HG03097 (cell line): Measurements from ENCODE around the gene ARNT2.

Source experiments
- ATAC-seq: cut with Tn5 transposase; IDR thresholded peaks from one replicate; pipeline ENCODE4 v1.9.1; 2021; ENCODE audit not compliant: unreplicated experiment, low FRiP score

ARNT2 gene

DNA sequence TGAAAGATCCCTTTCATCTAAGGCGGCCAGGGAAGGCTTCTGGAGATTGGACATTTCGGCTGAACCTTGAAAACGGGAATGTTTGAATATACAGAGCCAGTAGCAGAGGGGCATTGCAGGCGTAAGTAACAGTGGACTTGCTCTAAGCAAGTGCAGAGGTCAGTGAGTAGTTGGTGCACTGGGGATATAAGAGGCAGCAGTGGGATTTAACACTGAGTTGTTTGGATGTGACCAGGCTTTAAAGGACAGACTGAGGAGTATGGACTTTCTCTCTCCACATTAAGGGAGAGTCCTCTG is 1.3 kb downstream of the ARNT2 start:
- no peak for ATAC-seq

GRCh38 chr15:80405970-80406369 is 1.8 kb downstream of the ARNT2 start:
- no peak for ATAC-seq

DNA sequence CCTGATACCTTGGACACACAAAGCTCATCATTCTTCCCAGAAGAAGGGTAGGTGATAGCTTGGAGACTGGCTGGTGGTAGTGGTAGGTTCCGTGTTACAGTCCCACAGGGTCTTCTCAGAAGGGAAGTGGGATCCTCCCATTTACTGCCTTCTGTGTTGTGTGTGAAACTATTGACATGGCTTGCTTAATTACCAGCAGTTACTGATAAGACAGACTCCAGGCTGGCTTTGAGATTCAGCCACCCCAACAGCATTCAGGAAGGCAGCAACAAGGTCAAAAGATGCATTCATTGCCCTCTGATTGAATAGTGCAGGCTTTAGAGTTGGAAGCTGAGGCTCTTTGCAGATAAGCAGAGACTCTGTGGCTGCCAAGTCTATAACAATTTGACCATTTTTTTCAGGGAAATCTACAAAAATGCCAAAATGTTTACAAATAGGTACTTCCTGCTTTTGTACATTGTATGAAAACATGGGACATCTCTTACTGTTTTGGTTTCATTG is 7.7 kb downstream of the ARNT2 start:
- no peak for ATAC-seq

DNA sequence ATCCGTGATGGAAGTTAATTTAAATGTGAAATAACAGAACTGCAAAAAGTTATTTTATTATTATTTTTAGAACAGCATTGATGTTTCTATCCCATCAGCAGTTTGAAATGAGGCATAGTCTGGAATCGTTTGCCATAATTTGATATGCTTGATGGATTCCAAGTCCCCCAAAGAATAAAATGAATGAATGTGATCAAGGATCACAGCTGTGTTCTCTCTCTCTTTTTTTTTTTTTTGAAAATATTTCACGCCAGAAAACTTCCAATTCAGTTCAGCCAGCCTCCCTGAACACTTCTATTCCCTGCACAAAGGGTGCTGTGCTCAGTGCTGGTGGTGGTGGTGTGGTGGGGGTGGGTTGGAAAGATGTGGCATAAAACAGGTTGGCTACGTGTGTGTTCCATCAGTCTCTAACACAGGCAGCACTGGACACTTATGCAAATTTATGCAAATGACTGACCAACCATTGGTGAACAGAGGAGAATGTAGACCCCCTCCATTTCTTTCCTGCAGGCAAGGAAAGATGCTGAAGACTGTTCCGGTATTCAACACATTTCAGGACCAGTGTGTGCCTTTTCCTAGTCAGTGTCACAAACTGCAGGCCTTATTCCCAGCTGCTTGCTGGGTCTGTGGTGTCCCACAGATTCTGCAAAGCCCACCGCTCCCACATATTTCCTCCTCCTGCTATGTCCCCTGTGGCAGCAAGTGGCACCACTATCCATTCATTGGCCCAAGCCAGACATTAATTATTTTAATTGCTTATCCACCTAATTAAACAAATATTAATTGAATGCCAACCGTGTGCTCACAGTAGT is 10.6 kb downstream of the ARNT2 start:
- ATAC-seq, result no peak

DNA sequence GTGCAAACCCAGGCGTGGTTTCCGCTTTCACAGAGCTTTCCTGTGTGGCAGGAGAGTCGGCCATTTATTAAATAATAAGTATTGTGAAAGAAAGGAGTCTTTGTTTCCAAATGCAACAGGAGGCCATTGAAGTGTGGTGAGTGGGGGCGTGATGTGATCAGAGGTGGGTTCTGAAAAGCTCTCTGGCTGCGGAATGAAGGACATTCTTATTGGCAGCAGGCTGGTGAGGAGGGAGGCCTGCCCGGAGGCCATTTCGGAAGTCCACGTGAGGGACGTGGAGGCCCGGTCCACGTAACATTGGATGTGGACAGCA is 11.1 kb downstream of the ARNT2 start:
- no peak for ATAC-seq

GRCh38 chr15:80416702-80417101 is 12.5 kb downstream of the ARNT2 start:
- no peak for ATAC-seq

- no peak for ATAC-seq
Measured at GRCh38 chr15:80418892-80419537, 14.8 kb downstream of the ARNT2 start.

DNA sequence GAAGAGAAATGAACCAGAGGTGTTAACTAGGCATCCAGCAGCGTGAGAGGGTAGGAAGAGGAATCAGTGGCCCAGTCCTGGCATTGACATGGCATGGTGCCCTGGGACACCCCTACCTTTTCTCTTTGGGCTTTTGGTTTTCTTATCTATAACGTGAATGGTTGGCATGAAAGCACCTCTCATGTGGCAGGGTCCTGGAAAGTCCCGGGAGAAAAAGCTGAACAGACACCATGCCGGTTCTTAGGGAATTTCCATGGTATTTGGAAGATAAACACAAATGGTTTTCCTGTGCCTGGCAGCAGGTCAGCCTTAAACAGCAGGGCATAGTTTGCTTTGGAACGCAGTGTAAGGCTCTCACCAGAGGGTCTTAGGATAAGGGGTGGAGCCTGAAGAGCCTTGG is 15.4 kb downstream of the ARNT2 start:
- no peak for ATAC-seq

GRCh38 chr15:80420658-80421057 is 16.5 kb downstream of the ARNT2 start:
- ATAC-seq, result no peak

GRCh38 chr15:80423215-80423614 is 19.0 kb downstream of the ARNT2 start:
- no peak for ATAC-seq

DNA sequence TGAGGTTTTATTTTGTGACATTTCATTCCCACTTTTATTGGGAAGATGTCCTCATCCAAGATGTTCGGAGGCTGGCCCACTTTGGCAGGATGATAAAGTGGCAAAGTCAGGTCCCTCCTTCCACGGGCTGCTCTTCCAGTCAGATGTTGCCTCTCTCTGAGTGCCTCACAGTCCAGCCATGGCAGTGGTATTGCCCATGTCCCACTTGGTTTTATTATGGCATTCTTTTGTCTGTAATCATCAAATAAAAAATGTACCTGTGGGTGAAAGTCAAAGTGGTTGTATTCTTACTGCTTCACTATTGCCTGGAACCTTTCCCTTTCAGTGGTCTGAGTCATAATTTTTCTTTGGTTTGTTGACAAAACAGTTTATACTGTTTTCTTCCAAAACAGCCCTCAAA is 20.2 kb downstream of the ARNT2 start:
- no peak for ATAC-seq

GRCh38 chr15:80426316-80426715 is 22.1 kb downstream of the ARNT2 start:
- ATAC-seq, result no peak

DNA sequence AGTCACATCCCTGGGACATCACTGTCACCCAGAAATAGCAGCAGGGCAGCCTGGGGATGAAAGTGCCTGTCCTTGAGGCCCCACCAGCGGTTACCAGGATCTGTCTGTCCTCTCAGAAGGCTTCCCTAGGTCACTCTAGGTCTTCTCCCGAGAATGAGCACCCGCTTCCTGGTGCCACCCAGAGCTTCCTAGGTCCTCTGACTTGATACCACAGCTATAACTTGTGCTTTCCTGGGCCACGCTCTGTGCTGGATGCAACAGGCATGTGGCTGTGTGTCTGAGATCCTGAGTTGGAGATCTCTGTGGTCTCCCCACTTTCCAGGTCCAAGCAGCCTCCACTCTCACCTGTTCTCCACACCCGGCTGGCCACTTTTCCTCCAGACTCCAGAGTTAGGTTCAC is 25.8 kb downstream of the ARNT2 start:
- no peak for ATAC-seq

- no peak for ATAC-seq
Measured at GRCh38 chr15:80431635-80432344, 27.6 kb downstream of the ARNT2 start.

DNA sequence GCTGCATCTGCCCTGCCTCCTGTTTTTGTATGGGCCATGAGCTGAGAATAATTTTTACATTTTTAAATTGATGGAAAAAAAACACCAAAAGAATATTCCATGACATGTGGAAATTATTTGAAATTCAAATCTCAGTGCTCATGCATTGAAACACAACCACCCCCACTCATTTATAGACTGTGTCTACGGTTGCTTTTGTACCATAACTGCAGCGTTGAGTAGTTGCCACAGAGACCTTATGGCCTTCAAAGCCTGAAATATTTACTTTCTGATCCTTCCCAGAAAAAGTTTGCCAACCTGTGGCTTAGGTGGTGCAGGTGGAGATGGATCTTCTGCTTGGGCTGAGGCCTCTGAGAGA is 28.1 kb downstream of the ARNT2 start:
- ATAC-seq, result no peak

GRCh38 chr15:80433836-80434235 is 29.7 kb downstream of the ARNT2 start:
- no peak for ATAC-seq

DNA sequence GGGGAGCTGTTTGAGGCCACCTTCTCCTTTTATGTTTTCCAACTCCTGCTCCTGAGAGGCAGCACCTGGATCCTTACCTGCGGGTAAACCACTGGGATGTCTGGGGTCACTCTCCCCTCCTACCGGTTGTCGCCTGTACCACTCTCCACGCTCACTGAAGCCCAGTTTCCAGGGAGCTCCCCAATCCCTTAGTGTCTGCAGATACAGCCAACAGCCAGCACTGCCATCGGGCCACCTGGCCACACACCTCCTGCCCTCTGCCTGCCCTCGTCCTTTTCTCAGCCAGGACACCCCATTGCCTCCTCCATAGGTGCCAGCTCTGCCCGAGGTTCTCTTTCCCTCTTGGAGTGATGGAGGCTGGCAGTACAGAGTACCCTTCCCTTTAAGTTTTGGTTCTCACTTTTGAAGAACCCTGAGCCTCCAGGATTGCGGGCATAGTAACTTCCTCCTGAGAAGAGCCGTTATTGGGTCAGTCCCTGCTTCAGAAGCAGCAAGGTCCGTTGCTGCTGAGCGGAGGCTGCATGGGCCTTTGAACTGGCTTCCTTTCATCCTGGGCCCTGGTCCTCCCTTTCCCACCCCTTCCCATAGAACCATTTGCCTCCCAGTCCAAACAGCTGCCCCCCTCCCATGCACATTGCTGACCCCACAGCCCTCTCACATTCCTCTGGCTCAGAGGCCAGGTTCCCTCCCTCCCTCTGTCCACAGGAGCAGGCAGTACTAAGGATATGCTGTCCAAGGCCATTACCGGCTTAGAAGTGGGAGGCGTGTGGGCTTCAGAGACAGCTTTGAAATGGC is 30.9 kb downstream of the ARNT2 start:
- ATAC-seq, result no peak

GRCh38 chr15:80436511-80437307 is 32.5 kb downstream of the ARNT2 start:
- no peak for ATAC-seq

GRCh38 chr15:80437334-80437891 is 33.2 kb downstream of the ARNT2 start:
- ATAC-seq, result no peak

DNA sequence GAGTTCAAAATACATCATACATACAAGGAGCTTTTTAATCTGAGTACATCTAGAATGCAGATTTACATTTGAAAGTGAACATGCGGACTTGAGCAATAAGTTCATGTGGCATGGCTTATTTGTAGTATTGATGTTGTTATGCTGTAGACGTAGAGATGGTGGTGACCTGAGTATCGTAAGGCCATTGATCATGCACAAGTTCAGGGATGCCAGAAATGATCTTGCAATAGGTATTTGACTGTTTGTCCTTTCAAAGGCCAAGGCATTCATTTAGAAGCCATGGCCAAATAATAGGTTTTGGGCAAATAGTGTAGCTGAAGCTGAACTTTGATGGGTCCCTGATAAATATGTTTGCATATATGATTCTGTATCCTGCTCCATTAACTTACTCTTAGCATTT is 35.0 kb downstream of the ARNT2 start:
- no peak for ATAC-seq
